ENCODE data around the gene CEP95.
"Not testable (repeated sequence)": the region's sequence is repeated elsewhere in the genome, so short reads cannot be mapped to it uniquely, and the experiment has no call there.

Gene CEP95

DNA sequence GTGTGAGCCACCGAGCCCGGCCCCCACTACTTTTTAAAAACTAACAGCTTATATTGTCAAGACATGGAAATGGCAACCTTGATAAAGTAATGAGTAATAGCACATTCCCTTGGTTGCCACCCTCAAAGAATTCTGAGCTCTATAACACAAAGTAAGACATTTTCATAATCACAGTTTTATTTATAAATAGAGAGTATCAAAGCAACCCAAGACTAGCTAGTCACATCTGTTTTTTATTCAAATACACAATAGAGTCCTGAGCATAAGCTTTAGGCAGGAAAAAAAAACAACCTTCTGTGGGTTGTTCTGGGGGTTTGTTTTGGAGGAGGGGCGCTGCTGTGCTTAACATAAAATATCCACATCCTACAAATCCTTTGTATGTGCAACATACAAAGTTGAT is 68.7 kb downstream of the CEP95 start:
- no peak for FAIRE-seq

DNA sequence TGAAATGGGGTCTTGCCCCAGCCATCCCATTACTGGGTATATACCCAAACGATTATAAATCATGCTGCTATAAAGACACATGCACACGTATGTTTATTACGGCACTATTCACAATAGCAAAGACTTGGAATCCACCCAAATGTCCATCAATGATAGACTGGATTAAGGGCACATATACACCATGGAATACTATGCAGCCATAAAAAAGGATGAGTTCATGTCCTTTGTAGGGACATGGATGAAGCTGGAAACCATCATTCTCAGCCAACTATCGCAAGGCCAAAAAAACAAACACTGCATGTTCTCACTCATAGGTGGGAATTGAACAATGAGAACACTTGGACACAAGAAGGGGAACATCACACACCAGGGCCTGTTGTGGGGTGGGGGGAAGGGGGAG is 70.2 kb downstream of the CEP95 start:
- FAIRE-seq, result not testable (repeated sequence)

DNA sequence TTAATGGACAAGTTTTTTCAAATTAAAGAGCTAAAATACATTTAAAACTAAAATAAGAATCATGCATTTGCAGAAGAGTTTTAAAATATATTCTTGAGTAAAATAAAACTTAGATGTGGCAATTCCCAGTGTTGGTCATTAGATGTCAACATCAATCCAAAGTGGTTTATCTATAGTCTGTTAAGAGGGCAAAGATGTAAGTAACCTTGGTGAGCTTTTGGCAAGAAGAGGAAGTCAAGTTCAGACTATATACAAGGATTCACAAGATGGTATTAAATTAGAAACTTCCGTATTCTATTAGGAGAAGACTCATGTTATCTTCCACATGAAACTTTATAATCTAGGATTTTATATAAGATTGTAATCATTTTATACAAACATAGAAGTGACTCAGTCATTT is 73.1 kb downstream of the CEP95 start:
- peak; percentile 17 for FAIRE-seq

DNA sequence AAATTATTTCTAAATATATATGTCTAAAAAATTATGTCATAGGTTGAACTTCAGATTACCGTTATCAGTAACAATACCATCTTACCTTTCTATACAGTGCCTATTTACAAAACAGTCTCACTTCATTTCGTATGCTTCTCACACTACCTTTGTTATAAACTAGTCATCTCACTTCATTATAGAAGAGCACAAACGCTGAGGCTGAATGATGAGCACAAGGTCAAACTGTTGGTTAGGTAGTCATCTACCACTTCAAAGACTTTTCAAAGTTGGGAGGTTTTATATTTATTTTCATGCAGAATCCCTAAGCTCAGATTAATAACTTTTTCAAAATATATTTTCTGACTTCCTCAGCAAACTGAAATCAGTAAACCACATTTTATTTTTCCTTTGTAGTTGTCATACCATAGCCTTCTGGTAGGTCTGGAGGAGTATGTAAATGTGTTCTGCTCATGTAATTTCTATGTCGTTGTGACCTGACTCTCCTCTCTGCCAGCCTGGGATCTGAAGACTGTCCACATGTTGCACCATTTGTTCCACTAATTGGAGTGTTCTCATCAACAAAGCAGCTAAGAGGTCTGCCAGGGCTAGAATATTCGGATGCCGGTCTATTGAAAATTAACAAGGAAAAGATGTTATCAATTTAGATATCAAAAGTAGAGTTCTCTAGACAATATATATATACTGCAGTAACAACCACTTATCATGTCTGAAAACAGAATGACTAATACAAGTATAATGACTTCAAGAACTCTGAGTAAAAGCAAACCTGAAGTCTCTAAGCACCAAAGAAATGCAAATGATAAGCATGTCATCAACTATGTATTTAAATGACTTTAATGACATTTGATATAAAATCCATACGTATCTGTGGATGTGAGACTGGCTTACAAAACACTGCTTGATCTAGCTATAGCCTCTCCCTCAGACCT is 73.9 kb downstream of the CEP95 start:
- FAIRE-seq, result no peak

DNA sequence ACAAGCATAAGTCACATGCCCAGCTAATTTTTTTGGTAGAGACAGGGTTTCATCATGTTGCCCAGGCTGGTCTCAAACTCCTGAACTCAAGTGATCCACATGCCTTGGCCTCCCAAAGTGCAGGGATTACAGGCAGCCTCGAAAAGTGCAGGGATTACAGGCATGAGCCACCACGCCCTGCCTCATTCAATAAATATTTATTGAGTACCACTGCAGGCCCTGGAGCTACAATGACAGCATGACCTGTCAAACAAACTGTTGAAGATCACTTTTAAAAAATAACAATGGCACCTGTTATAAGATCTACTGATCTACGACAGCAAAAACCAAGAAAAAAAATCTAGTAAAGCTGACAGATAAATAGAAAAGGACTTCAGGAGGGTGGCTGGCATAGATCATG is 76.3 kb downstream of the CEP95 start:
- FAIRE-seq, result no peak

DNA sequence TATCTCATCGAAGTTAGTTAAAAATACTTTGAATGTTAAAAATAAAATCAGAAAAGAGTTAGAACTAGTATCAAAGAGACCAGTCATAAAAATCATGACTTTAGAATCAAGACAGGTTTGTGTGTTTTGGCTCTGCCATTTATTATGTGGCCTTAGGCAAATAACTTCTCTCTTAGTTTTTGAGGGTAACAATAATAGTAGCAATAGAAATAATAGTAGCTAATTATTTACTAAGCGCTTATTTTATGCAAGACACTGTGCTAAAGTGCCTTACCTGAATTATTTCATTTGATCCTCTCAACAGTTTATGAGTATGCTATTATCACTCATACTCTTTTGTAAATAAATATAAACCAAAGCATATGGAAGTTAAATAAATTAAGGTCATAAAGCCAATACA is 78.4 kb downstream of the CEP95 start:
- no peak for FAIRE-seq
